Mucosa of rectum (tissue), 2 donors: ENCODE data around the gene CERT1.

Experiments
- H3K27ac ChIP-seq, 2 donors: one replicate each; pipeline ENCODE4 v1.7.0; 2013; ENCODE audit warnings: inconsistent platforms in 2 of 2, low read depth in 2 of 2, low read length in 2 of 2
- H3K27me3 ChIP-seq, 2 donors: one replicate each; pipeline ENCODE4 v1.7.0; 2013; ENCODE audit warnings: low read length in 2 of 2; ENCODE audit not compliant: control insufficient read depth in 2 of 2, insufficient read depth in 2 of 2
- H3K36me3 ChIP-seq, 2 donors: one replicate each; pipeline ENCODE4 v1.7.0; 2013; ENCODE audit warnings: low read length in 2 of 2; ENCODE audit not compliant: control insufficient read depth in 2 of 2, insufficient read depth in 2 of 2
- H3K4me1 ChIP-seq, 2 donors: one replicate each; pipeline ENCODE4 v1.7.0; 2013; ENCODE audit warnings: low read length in 2 of 2, mild to moderate bottlenecking in 1 of 2; ENCODE audit not compliant: control insufficient read depth in 2 of 2, insufficient read depth in 2 of 2
- H3K4me3 ChIP-seq, 2 donors: one replicate each; pipeline ENCODE4 v1.7.0; 2013; ENCODE audit warnings: low read length in 2 of 2
- H3K9ac ChIP-seq, 2 donors: one replicate each; pipeline ENCODE4 v1.7.0; 2013; ENCODE audit warnings: low read length in 2 of 2, low read depth in 1 of 2, mild to moderate bottlenecking in 1 of 2
- H3K9me3 ChIP-seq, 2 donors: one replicate each; pipeline ENCODE4 v1.7.0; 2013; ENCODE audit warnings: low read length in 2 of 2; ENCODE audit not compliant: control insufficient read depth in 2 of 2
- donor health status: healthy.
- donor health status: Normal muscosa, but diverticular disease.

CERT1 gene

DNA sequence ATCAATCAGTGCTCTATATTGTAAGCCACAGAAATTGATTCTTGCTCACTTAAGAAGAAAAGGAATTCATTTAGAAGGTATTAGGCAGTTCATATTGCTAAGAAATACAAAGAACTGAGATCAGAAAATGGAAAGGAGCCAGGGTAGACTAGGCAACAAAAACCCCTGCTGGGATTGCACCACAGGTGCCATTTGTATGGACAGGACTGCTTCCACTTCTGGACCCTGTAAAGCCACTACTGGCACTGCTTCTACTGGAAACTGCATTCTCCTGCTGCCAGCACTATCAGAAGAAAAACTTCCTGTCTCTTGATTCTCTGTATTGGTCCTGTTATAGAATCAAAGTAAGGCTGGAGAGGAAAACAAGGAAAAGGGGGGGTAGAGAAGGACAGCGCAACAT is 45.9 kb downstream of the CERT1 start:
- peaks cover 0 to 3% of the 10 kb centered on the region in 2 donors for H3K4me1 ChIP-seq
- H3K4me3 ChIP-seq, result no peak overlapping the region
- H3K9me3 ChIP-seq, result peaks cover 5% of the 10 kb centered on the region in 2 donors
- no peak overlapping the region for H3K27ac ChIP-seq
- no peaks in the 10 kb centered on the region for H3K36me3 ChIP-seq
- no peak overlapping the region for H3K9ac ChIP-seq
- H3K27me3 ChIP-seq, result no peaks in the 10 kb centered on the region

DNA sequence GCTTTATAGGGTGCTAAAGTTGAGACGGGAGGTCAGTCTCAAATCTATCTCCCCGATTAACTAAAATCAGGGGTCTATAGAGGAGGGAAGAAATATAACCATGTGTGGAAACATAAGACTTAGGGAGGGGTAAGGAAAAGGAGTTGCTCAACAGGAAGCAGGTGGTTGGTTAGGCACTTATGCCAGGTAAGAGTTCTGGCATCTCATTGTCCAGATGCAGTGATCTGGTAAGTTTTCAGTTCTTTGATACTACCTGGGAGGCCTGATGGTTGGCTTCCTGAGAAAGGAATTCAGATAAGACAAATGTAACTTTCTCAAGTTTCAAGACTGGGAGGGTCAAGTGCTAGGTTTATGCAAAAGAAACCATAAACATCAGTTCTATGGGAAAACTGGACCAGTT is 47.7 kb downstream of the CERT1 start:
- H3K36me3 ChIP-seq, result no peaks in the 10 kb centered on the region
- no peak overlapping the region for H3K4me3 ChIP-seq
- peaks cover 0 to 3% of the 10 kb centered on the region in 2 donors for H3K4me1 ChIP-seq
- H3K27me3 ChIP-seq, result no peaks in the 10 kb centered on the region
- H3K9me3 ChIP-seq, result peaks cover 3 to 5% of the 10 kb centered on the region in 2 donors
- no peak overlapping the region for H3K27ac ChIP-seq
- H3K9ac ChIP-seq, result no peak overlapping the region

DNA sequence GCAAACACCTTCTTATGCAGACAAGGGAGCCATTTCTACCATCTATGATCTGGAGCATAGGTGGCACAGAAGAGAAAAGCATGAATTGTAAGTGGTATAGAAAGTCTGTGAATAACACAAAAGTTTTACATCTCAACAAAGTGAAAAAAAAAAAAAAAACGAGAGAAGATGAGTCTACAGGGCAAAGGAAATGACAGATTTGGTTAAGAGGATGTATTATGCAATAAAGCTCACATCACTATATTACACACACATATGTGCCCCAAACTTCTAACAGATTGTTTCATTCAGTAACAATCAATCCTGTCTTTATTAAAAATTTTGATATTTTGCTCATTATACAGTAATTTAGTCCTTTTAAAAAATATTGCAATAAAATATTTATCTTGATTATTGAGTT is 49.8 kb downstream of the CERT1 start:
- H3K36me3 ChIP-seq, result peaks cover 3 to 4% of the 10 kb centered on the region in 2 donors
- no peak overlapping the region for H3K9ac ChIP-seq
- peaks cover 0 to 3% of the 10 kb centered on the region in 2 donors for H3K4me1 ChIP-seq
- no peak overlapping the region for H3K4me3 ChIP-seq
- H3K9me3 ChIP-seq, result no peaks in the 10 kb centered on the region
- no peaks in the 10 kb centered on the region for H3K27me3 ChIP-seq
- H3K27ac ChIP-seq, result no peak overlapping the region

DNA sequence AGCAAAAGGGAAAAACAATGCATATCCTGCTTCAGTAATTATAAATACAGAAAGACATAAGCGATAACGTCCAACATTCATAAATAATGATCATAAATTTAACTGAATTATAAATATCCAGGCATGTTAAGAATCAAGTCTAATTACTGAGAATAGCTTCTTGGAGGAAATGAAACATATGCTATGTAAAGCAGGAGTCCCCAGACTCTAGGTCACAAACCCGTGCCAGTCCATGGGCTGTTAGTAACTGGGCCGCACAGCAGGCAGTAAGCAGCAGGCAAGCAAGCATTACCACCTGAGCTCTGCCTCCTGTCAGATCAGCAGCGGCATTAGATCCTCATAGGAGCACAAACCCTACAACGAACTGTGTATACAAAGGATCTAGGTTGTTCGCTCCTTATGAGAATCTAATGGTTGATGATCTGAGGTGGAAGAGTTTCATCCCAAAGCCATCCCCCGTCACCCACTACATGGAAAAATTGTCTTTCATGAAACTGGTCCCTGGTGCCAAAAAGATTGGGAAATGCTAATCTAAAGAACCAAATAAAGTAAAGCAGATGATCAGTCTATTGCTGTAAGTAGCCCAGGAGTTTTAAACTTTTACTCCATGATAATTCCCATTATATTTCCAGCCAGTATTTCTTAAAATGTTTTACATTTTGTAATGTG is 50.4 kb downstream of the CERT1 start:
- H3K27ac ChIP-seq, result no peak overlapping the region
- no peak overlapping the region for H3K4me3 ChIP-seq
- H3K9me3 ChIP-seq, result no peaks in the 10 kb centered on the region
- H3K36me3 ChIP-seq, result peaks cover 3 to 4% of the 10 kb centered on the region in 2 donors
- H3K4me1 ChIP-seq, result peaks cover 0 to 3% of the 10 kb centered on the region in 2 donors
- no peaks in the 10 kb centered on the region for H3K27me3 ChIP-seq
- H3K9ac ChIP-seq, result no peak overlapping the region

DNA sequence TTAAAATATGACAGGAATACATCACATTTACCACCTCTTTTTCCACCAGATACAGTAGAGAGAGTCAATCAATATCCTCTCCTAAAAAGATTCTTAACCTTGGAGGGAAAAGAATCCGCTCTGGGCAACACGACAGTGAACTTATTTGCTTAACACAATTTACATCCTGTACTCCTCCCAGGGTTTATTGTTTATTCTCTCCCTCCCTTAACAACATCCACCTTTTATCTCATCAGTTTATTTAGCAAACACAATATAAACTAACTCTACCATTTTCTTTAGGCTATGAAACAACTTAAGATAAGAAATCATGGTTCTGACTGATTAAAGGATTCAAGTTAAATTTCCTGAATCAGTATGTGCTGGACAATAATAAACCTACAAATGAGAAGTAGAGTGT is 50.9 kb downstream of the CERT1 start:
- Histone ChIP-seq H3K27me3 (no peaks in the 10 kb centered on the region), H3K9ac (no peak overlapping the region), H3K4me3 (no peak overlapping the region), H3K4me1 (peaks cover 0 to 3% of the 10 kb centered on the region in 2 donors), H3K9me3 (no peaks in the 10 kb centered on the region), H3K36me3 (peaks cover 3 to 4% of the 10 kb centered on the region in 2 donors), H3K27ac (no peak overlapping the region)

DNA sequence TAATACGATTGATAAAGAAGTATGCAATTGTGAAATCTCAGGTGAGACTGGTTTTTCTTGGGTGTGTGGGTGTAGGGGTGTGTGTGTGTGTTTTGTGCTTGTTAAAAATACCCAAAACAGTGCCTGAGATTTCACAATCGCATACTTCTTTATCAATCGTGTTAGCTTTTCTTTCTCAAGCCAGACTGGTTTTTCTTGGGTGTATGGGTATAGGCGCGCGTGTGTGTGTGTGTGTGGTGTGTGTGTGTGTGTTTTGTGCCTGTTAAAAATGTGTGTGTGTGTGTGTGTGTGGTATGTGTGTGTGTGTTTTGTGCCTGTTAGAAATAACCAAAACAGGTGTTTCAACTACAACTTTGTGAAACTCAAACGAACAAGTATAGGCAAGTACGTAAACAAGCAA is 53.7 kb downstream of the CERT1 start:
- Histone ChIP-seq H3K36me3 (peaks cover 4 to 5% of the 10 kb centered on the region in 2 donors), H3K27ac (no peak overlapping the region), H3K9me3 (no peaks in the 10 kb centered on the region), H3K27me3 (no peaks in the 10 kb centered on the region), H3K4me3 (no peak overlapping the region), H3K4me1 (peaks cover 0 to 3% of the 10 kb centered on the region in 2 donors), H3K9ac (no peak overlapping the region)

DNA sequence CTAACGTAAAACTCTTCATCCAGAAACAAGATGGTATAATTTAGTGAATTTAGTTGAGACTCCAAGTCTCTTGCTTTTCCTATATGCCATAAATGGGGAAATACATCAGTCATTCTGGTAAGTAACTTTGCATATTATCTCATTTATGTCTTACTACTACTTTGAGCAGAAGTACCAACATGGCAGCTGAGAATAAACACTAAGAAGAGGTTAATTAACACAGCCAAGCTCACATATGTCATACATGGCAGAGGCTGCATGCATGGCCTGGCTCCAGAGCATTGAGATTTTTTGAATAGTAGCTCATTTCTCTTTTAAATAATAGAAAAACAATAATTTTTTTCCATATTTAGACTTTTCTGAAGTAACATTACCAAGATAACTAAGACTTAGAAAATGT is 54.3 kb downstream of the CERT1 start:
- Histone ChIP-seq H3K4me1 (peaks cover 0 to 3% of the 10 kb centered on the region in 2 donors), H3K9me3 (no peaks in the 10 kb centered on the region), H3K36me3 (peaks cover 4 to 5% of the 10 kb centered on the region in 2 donors), H3K27ac (no peak overlapping the region), H3K27me3 (no peaks in the 10 kb centered on the region), H3K9ac (no peak overlapping the region), H3K4me3 (no peak overlapping the region)

DNA sequence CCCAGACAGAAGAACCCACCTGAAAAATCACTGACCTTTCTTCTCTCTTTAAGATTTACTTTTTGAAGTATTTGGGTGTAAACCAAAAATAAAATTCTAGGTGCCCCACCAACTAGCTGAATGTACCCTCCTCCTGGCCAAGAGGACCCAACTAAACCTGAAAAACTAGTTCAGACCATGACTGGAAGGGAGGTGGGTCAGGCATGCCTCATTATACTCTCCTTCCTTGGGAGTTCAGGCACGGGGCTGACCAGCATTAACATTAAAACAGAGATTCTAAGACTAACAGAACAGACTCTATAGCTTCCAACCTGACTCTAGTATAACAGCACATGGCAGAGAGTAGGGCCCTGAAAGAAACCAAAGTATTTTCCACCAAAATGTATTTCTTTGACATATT is 61.4 kb downstream of the CERT1 start:
- Histone ChIP-seq H3K27ac (no peak overlapping the region), H3K36me3 (peaks cover 3 to 7% of the 10 kb centered on the region in 2 donors)

DNA sequence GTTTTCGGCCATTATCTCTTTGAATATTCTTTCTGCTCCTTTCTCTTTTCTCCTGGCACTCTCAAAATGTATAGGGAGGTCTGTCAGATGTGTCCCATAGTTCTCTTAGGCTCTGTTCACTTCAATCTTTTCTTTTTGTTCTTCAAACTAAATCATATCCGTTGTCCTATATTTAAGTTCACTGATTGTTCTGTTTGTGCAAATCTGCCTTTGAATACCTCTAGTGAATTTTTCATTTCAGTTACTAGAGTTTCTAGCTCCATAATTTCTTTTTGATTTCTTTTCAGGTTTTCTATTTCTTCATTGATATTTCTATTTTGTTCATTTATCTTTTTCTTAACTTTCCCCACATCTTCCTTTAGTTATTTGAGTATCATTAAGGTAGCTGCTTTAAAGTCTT is 65.4 kb downstream of the CERT1 start:
- Histone ChIP-seq H3K9me3 (peaks cover 0 to 6% of the 10 kb centered on the region in 2 donors), H3K4me3 (no peak overlapping the region), H3K27ac (no peak overlapping the region), H3K27me3 (no peaks in the 10 kb centered on the region), H3K36me3 (peaks cover 3 to 5% of the 10 kb centered on the region in 2 donors), H3K4me1 (no peaks in the 10 kb centered on the region), H3K9ac (no peak overlapping the region)

More for the DNA sequence above, 61.4 kb downstream of the CERT1 start:
- no peaks in the 10 kb centered on the region for H3K4me1 ChIP-seq
- no peaks in the 10 kb centered on the region for H3K27me3 ChIP-seq
- no peak overlapping the region for H3K4me3 ChIP-seq
- H3K9ac ChIP-seq, result no peak overlapping the region
- H3K9me3 ChIP-seq, result peaks cover 0 to 6% of the 10 kb centered on the region in 2 donors

DNA sequence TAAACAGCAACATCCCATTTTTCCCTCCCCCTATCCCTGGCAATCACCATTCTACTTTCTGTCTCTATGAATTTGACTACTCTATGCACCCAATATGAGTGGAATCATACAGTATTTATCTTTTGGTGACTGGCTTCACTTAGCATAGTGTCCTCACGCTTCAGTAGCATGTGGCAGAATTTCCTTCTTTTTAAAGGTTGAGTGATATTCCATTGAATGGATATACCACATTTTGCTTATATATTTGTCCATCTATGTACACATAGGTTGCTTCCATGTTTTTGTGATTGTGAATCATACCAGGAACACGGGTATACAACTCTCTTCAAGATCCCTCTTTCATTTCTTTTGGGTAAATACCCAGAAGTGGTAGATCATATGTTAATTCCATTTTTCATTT is 69.9 kb downstream of the CERT1 start:
- no peak overlapping the region for H3K9ac ChIP-seq
- H3K9me3 ChIP-seq, result no peaks in the 10 kb centered on the region
- H3K36me3 ChIP-seq, result peaks cover 0 to 3% of the 10 kb centered on the region in 2 donors
- no peaks in the 10 kb centered on the region for H3K4me1 ChIP-seq
- H3K27ac ChIP-seq, result no peak overlapping the region
- no peak overlapping the region for H3K4me3 ChIP-seq
- H3K27me3 ChIP-seq, result no peaks in the 10 kb centered on the region
